NCI-H146 treated with DMSO at 0.1 percent for 48 hours (cell line): Measurements from ENCODE around the gene GJA4.

Source experiments
- DNase-seq: peaks from one replicate; lab custom pipeline; 2025; ENCODE audit not compliant: unreplicated experiment; lab: John Stamatoyannopoulos, UW

Gene GJA4

DNA sequence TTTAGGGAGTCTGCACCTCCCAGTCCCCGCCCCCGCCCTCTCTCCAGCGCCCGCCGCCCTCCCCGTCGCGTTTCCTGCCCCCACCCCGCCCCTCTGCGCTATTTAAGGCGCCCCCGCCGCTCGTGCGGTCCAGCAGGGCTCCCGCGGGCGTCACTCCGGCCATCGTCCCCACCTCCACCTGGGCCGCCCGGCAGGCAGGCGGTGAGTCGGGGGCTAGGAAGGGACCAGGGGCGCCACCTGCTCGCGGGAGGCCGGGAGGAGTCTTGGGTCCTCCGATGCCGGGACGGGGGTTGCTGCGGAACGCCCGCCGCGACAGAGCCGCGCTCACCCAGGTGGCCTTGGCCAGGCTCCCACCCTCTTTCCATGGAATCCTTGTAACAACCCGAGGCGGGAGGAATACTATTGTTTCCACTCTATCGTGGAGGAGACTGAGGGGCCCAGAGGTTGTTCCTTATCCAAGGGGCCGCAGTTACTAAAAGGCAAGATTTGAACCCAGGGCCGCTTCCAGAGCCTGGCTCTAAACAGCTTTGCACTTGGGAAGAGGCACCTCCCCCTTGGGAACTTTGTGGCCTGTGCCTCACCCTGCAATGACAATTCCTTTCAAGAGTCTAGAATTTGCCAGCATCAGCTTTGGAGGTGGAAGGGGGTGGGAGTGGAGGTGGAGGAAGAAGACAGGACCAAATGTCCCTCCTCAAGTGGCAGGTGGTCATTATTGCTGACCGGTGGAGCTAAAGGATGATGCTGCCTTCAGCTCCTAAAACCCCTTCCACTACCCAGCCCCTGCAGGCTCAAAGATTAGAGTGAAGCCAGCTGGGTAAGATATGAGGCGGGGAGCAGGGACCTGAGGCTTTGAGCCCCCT lies at the start of gene GJA4:
Gene GJA4, plus strand, starts transcription at position 132 of the 860 bp plus-strand sequence. CDS start 1,215 bp downstream, outside the sequence.
- no peak for DNase-seq

DNA sequence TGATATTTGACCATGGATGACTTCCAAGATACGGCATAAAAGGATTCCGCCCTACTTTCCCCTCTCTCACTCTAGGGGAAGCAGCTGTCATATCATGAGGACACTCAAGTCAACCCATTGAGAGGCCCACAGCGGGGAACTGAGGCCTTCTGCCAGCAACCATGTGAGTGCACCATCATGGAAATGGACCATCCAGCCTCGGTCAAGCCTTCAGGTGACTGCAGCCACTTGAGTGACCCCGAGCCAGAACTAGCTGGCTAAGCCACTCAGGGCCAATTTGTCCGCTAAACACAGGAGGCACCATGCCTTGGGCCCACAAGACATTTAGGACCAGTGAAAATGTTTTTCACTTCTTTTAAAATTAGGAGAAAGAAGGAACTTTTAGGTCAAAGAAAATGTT lies 49.0 kb upstream of the GJA4 start:
- DNase-seq = no peak

DNA sequence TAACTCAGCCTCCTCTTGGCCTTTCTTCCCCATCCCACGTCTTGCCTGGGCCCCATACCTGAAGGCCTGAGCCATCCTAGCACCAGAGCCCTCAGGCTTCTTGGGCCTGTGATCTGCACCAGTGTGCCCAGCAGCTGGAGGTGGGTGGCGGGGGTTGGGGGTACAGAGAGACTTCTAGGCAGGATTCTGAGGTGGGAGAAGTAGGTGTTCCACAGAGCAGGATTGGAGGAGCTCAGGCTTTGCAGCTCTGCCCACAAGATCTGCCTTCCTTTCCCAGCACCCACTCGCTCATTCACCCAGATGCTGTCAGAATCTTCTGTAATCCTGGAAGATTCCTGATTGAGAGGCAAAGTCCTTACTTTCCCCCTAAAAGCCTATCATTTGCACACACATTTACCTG lies 47.9 kb upstream of the GJA4 start:
- DNase-seq = no peak

DNA sequence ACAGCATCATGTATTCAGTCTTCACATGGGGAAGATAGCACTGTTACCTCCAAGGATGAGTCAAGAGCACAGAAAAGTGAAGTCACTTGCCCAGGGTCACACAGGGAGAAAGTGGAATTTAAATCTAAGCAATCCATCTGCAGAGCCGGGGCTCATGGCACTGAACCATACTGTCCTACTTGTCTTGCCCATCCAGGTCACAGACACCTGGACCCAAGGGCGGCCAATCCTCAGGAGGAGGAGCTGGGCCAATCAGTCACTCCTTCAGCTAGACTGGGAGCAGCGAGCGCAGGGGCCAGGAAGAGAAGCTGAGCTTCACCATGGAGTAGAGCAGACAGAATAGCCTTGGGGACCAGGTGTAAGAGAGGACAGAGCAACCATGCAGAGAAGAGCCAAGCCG lies 47.1 kb upstream of the GJA4 start:
- DNase-seq = no peak

DNA sequence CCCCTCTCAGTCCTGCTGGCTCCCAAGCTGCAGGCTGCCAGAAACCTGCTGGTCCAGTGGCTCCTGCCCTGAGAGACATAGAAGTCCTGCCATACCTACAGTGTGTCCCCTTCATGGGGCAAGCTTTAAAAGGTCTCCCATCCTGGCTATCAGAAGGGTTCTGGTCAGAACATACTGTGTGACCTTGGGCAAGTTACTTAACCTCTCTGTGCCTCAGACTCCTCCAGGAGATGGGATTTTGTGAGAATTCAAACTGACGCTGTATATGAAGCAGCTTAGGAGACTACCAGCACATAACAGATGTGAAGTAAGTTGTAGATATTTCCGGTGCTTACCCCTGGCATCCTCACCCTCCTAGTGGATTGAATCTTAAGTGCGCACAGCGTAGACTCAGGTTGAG lies 46.7 kb upstream of the GJA4 start:
- no peak for DNase-seq

GRCh38 chr1:34746785-34747637 lies 45.8 kb upstream of the GJA4 start:
- DNase-seq = no peak

GRCh38 chr1:34747638-34747941 lies 45.2 kb upstream of the GJA4 start:
- DNase-seq = no peak

DNA sequence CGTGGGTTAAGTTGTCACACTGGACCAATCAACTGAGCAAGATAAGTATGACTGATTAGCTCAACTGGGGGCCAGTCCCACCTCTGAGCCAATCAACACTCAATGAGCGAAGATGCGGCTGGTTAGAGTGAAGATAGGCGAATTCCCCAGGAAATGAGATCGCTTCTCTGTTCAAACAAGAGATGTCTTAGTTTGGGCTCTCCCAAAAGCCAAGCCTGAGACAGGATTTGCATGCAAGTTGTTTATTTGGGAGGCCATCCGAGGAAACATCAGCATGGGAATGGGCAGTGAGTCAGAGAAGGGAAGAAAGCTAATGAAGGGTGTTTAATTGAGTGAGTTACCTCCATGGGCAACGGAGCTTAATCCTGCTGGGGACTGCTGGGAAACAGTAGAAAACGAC lies 42.8 kb upstream of the GJA4 start:
- DNase-seq = no peak

GRCh38 chr1:34750610-34751009 lies 42.2 kb upstream of the GJA4 start:
- DNase-seq = no peak

GRCh38 chr1:34753163-34753562 lies 39.6 kb upstream of the GJA4 start:
- no peak for DNase-seq

DNA sequence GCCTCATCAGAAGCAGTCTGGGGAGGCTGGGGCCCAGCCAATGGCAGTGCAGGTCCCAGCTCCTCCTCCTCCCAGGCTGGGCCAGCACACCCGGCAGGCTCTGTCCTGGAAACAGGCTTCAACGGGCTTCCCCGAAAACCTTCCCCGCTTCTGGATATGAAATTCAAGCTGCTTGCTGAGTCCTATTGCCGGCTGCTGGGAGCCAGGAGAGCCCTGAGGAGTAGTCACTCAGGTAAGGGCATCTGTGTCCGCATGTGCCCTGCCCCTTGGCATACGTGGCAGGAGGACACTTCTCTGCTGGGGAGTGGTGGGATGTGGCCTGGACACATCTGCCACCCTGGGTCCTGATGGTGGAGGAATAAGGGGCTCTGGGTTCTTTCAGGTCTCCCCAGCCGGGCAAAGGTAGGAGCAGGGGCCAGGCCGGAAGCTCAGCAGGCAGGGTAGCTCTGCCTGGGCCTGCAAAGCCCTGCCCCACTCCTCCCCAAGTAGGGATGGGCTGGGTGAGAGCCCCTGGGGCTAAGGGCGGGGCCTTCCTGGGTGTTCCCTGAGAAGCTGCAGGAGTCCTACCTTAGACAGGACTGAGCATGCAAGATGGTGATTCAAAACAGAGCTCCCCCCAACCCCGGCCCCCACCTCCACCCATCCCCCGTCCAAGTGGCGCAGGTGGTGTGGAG lies 37.7 kb upstream of the GJA4 start, which contains the start of gene GJB5:
Gene GJB5, plus strand, starts transcription at position 84 of the 674 bp plus-strand sequence. CDS start 2,284 bp downstream, outside the sequence.
- DNase-seq = no peak

- DNase-seq = no peak
Observed at GRCh38 chr1:34755961-34756360, 36.8 kb upstream of the GJA4 start.

DNA sequence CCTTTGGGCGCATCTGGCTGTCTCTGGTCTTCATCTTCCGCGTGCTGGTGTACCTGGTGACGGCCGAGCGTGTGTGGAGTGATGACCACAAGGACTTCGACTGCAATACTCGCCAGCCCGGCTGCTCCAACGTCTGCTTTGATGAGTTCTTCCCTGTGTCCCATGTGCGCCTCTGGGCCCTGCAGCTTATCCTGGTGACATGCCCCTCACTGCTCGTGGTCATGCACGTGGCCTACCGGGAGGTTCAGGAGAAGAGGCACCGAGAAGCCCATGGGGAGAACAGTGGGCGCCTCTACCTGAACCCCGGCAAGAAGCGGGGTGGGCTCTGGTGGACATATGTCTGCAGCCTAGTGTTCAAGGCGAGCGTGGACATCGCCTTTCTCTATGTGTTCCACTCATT lies 35.4 kb upstream of the GJA4 start:
- DNase-seq = no peak

DNA sequence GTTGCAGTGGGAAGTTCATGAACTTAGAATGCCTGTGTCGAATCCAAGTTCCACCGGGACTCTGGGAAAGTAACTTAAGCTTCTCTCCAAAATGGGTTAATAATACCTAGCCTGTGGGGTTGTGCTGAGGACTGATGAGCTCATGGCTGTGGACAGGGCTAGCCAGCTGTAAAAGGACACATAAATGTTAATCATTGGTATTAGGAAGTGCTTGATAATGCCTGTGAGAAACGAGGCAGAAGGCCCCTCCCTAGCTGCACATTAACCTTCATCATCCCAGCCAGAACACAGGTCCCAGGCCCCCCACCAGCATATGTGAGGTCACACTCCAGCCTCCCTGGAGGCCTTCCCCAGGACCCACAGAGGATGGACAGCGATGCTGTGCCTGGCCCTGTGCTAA lies 34.0 kb upstream of the GJA4 start:
- no peak for DNase-seq

DNA sequence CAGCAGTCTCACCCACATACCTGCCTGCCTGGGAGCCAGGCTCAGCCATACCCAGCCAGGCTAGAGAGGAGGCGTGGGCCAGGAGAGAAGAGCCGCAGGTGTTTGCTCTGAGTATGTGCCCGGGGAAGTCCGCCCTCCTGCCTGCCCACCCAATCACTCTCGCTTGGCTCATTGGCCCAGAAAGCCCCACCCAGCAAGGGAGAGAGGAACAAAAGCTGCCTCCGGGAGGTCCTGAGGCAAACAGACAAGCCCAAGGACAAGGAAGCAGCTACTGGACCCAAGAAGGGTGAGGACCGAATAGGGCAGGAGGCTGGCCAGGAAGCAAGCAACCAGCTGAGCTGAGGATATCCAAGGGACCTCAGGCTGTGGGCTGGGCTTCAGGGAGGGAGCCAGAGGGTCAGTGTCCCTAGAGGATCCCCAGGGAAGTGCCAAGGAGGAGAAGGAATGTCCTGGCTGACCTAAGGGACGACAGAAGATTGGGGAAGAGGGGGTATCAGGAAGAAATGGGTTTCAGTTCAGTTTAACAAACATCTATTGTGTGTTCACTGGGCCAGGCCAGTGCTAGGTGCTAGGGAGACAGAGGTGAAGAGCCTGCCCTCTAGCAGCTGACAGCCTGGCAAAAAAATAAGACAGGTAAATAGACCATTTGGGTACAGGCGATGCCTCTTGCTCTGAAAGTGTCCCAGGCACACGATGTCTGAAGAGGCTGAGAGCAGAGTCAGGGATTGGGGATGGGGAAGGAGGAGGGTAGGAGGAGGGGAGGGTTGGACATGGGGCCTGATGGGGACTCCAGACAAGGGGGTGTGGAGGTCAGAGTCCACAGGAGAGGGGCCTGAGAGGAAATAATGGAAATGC lies 33.1 kb upstream of the GJA4 start, which contains the start of gene GJB4:
Gene GJB4, plus strand, starts transcription at position 238 of the 855 bp plus-strand sequence. CDS start 1,515 bp downstream, outside the sequence.
- DNase-seq = no peak

DNA sequence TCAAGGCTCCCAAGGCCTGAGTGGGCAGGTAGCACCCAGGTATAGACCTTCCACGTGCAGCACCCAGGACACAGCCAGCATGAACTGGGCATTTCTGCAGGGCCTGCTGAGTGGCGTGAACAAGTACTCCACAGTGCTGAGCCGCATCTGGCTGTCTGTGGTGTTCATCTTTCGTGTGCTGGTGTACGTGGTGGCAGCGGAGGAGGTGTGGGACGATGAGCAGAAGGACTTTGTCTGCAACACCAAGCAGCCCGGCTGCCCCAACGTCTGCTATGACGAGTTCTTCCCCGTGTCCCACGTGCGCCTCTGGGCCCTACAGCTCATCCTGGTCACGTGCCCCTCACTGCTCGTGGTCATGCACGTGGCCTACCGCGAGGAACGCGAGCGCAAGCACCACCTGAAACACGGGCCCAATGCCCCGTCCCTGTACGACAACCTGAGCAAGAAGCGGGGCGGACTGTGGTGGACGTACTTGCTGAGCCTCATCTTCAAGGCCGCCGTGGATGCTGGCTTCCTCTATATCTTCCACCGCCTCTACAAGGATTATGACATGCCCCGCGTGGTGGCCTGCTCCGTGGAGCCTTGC lies 31.5 kb upstream of the GJA4 start:
- no peak for DNase-seq

- DNase-seq = no peak
Observed at GRCh38 chr1:34761776-34762307, 31.0 kb upstream of the GJA4 start.

DNA sequence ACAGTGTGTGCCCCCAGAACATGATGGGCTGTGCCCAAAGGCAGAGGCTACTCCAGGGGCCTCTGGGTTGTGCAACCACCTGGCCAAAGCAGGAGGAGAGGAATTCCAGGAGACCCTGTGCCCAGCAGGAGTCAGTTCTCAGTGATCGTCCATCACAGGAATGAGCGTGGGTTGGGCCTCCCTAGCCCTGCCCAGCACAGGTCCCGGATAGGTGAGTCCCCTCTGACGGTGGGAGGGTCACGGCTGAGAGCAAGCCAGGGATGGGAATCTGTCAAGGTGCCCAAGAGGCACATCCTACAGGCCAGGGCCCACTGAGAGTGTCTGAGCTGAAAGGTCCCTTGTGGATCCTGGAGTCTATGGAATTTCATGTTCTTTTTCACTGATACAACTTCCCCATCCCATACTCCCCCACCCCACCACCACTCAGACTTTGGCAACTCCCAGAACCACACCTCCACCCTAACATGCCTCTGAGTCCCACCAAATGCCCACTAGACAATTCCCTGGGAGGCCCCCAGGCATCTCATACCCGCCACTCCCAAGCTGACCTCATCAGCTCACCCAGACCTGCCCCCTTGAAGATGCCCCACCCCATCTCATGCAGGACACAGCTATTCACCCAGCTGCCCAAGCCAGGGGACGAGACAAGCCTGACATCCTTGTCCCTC lies 30.2 kb upstream of the GJA4 start:
- no peak for DNase-seq

GRCh38 chr1:34763142-34763781 lies 29.5 kb upstream of the GJA4 start:
- no peak for DNase-seq
